Measurements from ENCODE around the gene YPEL5. TPM values are rescaled to one million over a fixed set of nuclear protein-coding genes. Genes with fewer than 3 reads are reported as not detected.

The YPEL5 gene
- total RNA-seq, 1 donor from 2014 or later, result 101 TPM

DNA sequence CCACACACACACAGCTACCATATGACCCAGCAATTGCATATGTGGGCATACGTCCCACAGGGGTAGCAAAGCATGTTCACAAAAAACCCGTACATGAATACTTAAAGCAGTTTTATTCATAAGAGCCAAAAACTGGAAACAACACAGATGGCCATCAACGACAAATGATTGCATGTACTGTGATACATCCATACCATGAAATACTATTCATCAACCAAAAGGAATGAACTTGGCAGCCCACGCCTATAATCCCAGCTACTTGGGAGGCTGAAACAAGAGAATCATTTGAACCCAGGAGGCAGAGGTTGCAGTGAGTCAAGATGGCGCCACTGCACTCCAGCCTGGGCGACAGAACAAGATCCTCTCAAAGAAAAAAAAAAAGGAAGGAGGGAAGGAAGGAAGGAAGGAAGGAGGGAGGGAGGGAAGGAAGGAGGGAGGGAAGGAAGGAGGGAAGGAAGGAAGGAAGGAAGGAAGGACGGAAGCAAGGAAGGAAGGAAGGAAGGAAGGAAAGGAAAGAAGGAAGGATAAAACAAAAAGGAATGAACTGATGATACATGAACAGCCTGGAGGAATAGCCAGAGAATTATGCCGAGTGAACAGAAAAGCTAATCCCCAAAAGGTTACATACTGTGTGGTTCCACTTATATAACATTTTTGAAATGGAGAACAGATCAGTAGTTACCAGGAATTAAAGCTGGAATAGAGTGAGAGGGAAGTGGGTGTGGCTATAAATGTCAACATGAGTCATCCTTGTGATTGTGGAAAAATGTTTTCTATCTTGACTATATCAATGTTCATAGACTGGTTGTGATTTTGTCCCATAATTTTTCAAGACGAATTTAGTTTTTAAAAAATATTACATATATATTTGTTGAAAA, 19.6 kb upstream of the YPEL5 start:
- ATAC-seq (no peak), DNase-seq (no peak)
- no peaks in the 10 kb centered on the region for H3K4me1 ChIP-seq
- no peaks in the 10 kb centered on the region for H3K27me3 ChIP-seq
- no peaks in the 10 kb centered on the region for H3K36me3 ChIP-seq
- intact Hi-C loops (cut with DNase I), result no loop called here
- TF ChIP-seq, protein P1, sequence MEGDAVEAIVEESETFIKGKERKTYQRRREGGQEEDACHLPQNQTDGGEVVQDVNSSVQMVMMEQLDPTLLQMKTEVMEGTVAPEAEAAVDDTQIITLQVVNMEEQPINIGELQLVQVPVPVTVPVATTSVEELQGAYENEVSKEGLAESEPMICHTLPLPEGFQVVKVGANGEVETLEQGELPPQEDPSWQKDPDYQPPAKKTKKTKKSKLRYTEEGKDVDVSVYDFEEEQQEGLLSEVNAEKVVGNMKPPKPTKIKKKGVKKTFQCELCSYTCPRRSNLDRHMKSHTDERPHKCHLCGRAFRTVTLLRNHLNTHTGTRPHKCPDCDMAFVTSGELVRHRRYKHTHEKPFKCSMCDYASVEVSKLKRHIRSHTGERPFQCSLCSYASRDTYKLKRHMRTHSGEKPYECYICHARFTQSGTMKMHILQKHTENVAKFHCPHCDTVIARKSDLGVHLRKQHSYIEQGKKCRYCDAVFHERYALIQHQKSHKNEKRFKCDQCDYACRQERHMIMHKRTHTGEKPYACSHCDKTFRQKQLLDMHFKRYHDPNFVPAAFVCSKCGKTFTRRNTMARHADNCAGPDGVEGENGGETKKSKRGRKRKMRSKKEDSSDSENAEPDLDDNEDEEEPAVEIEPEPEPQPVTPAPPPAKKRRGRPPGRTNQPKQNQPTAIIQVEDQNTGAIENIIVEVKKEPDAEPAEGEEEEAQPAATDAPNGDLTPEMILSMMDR (IDR thresholded peaks at IDR 0.05), result no peak
- H3K27ac ChIP-seq, result no peak overlapping the region
- no peak overlapping the region for H3K4me3 ChIP-seq
- H3K9me3 ChIP-seq, result no peaks in the 10 kb centered on the region

DNA sequence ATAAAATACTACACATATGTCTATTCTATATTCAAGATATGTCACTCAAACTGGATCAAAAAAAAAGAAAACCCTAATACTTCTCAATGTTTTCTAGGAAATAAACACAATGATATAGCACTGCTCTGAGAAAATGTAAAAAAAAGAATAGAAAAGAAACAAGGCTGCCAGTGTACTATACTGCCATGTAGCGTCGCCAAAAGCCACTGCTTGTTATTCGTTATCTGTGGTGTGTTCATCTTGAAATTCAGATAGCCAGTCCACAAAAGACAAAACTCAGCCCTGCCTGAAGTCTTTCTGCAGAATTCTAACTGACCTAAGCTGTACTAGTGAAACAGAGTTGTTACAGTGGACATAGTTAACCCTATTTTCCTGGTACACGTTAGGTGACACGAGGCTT, 12.2 kb upstream of the YPEL5 start:
- DNase-seq (no peak), ATAC-seq (no peak)
- H3K27ac ChIP-seq, result no peak overlapping the region
- no peak overlapping the region for H3K4me3 ChIP-seq
- H3K4me1 ChIP-seq, result no peaks in the 10 kb centered on the region
- no peaks in the 10 kb centered on the region for H3K27me3 ChIP-seq
- no peaks in the 10 kb centered on the region for H3K9me3 ChIP-seq
- no peaks in the 10 kb centered on the region for H3K36me3 ChIP-seq
- TF ChIP-seq, protein P1 (IDR thresholded peaks at IDR 0.05), result no peak
- intact Hi-C loops (cut with DNase I), result no loop called here

DNA sequence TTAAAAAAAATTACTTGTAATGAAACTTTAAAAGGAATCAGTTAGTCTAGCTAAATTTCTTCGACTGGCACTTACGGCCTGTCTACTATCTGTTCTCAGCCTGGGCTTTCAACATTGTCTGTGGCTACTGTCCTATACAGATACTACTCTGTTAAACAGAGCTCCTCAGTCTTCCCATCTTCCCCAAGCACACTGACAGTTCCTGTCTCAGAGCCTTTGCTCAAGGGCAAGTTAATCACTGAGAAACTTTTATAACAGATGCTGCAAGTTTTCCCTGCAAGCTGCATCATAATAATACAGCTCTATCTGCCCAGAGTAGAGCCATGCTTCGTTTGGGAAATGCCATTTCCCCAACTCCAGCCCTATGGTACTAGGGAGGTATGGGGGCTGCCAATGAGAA, 11.3 kb upstream of the YPEL5 start:
- intact Hi-C loops (cut with DNase I), result no loop called here
- ATAC-seq (no peak), DNase-seq (no peak)
- no peaks in the 10 kb centered on the region for H3K9me3 ChIP-seq
- TF ChIP-seq, protein P1 (IDR thresholded peaks at IDR 0.05), result no peak
- H3K4me3 ChIP-seq, result no peak overlapping the region
- no peaks in the 10 kb centered on the region for H3K36me3 ChIP-seq
- H3K4me1 ChIP-seq, result no peaks in the 10 kb centered on the region
- no peak overlapping the region for H3K27ac ChIP-seq
- H3K27me3 ChIP-seq, result no peaks in the 10 kb centered on the region

DNA sequence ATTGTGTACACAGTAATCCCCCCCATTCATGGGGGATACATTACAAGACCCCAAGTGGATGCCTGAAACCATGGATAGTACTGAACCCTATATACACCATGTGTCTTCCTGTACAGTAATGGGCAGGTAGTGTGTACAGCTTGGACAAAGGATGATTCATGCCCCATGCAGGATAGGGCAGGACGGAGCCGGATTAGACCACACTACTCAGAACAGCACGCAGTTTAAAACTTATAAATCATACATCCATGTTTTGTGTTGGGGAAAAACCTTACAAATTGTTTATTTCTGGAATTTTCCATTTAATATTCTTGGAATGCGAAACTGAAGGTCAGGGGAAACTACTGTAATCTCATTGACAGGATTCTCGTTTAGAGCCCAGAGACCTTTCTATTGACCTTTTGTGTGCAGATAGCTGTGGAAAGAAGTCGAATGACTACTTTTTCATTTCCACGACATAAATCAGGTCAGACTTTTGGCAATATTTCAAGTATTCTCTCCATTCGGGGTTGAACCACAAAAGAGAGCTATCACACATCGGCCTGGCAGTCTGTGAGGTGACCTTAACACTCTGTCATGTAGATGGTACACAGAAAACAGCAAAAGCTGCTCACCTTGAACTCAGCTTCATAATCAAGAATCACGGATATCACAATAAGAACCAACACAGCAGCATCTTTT, 9.9 kb upstream of the YPEL5 start:
- DNase-seq (no peak), ATAC-seq (no peak)
- TF ChIP-seq, protein P1 (IDR thresholded peaks at IDR 0.05), result no peak
- Histone ChIP-seq H3K27me3 (no peaks in the 10 kb centered on the region), H3K9me3 (no peaks in the 10 kb centered on the region), H3K36me3 (no peaks in the 10 kb centered on the region), H3K27ac (no peak overlapping the region), H3K4me1 (no peaks in the 10 kb centered on the region), H3K4me3 (no peak overlapping the region)
- intact Hi-C loops (cut with DNase I), result no loop called here

DNA sequence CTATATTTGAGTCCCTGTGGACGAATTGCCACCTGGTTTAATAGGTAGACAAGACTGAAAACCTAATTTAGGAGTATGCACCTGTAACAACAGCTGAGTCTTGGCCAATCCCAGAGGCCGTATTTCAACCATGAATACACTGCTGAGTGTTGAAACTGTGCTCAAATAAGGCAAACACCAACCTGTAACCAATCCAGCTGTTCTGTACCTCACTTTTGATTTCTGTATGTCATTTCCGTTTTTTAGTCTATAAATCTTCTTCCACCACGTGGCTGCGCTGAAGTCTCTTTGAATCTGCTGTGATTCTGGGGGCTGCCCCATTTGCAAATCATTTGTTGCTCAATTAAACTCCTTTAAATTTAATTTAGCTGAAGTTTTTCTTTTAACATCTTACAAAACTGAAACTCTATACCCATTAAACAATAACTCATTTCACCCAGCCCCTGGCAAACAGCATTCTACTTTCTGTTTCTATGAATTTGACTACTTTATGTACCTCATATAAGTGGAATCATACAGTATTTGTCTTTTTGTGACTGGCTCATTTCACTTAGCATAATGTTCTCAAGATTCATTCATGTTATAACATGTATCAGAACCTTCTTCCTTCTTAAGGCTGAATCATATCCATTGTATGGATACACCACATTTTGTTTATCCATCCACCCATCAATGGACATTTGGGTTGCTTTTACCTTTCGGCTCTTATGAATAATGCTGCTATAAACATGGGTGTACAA, 7.5 kb upstream of the YPEL5 start:
- H3K4me3 ChIP-seq, result no peak overlapping the region
- DNase-seq (no peak), ATAC-seq (no peak)
- no peaks in the 10 kb centered on the region for H3K9me3 ChIP-seq
- H3K36me3 ChIP-seq, result no peaks in the 10 kb centered on the region
- TF ChIP-seq, protein P1 (IDR thresholded peaks at IDR 0.05), result no peak
- H3K27me3 ChIP-seq, result no peaks in the 10 kb centered on the region
- intact Hi-C loops (cut with DNase I), result no loop called here
- no peak overlapping the region for H3K27ac ChIP-seq
- no peaks in the 10 kb centered on the region for H3K4me1 ChIP-seq

All from upper lobe of right lung (tissue), 1 donor.